CD4-positive, alpha-beta T cell treated with Interleukin-4 for 4 hours (primary cell): ENCODE data around the gene MMRN1.

Experiments used
- DNase-seq: peaks from one replicate; pipeline ENCODE4 v3.0.0-alpha.2; 2020

Gene MMRN1

DNA sequence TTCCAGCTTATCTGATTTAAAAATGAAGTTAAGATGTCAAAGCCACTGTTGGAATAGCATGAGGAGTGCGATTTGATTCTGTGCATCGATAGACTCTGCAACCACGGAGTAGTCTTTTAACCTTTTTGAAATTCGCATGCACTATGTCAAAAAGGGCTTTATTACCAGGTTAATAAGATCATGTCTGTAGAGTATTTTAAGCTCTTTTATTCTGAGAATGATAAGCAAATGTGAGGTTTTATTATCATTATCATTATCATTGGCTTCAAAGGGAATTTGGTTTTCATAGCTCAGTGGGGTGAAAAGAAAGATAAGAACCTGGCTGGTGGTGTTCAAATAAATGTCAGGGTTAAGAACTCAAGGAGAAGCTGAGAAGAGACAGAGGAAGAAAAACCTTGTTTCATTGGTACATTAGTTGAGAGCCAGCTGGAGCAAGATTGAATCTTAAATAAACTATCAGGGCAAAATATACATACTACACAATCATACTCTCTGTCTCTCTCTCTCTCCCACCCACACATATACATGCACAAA lies 102.6 kb downstream of the MMRN1 start:
- DNase-seq, result no peak

DNA sequence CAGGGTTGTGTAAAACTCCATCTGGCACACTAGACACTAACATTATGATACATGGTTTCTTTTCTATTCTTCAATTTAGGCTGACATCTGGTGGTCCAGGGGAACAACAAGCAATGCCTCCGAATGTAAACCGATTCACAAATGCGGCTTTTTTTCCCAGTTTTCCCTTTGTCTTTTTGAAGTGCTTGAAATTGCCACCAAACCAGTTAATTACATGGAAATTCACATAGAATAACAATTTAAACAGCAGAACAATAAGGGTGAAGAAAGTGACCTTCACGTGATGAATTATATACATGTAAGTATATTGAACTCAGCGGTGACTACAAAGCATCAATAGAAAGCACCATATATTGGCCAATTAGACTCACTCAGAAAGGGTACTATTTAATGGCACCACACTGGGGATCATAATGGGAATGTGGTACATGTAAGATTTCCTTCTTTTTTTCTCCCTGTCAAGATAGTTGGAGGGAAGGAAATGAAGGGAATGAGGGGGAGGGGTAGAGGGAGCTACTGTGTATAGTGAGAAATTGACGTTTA lies 103.9 kb downstream of the MMRN1 start:
- no peak for DNase-seq

GRCh38 chr4:90001023-90001422 lies 106.4 kb downstream of the MMRN1 start:
- no peak for DNase-seq

GRCh38 chr4:90002441-90003062 lies 107.9 kb downstream of the MMRN1 start:
- DNase-seq, result no peak
